Urothelium cell line (cell line): ENCODE results near the gene VSIR.

ENCODE experiments used
- DNase-seq: peaks from one replicate; pipeline ENCODE4 v3.0.0; 2011; ENCODE audit warnings: low spot score, mixed read lengths
- FAIRE-seq: peaks from 2 replicates; lab custom pipeline; 2011; peaks lifted over from hg19 to GRCh38; lab: Jason Lieb, UNC

VSIR gene

GRCh38 chr10:71765906-71766716 lies 7.2 kb downstream of the VSIR start:
- DNase-seq (no peak), FAIRE-seq (no peak)

- no peak for FAIRE-seq
- DNase-seq: peak; percentile 61
Observed at GRCh38 chr10:71765176-71765904, 8.0 kb downstream of the VSIR start.

GRCh38 chr10:71763352-71764127 lies 9.8 kb downstream of the VSIR start:
- no peak for FAIRE-seq
- DNase-seq: no peak

GRCh38 chr10:71762324-71762723 lies 11.0 kb downstream of the VSIR start:
- DNase-seq: no peak
- FAIRE-seq: no peak

- peak; percentile 95 for FAIRE-seq
Observed at GRCh38 chr10:71761541-71762113, 11.7 kb downstream of the VSIR start.

GRCh38 chr10:71761105-71761511 lies 12.2 kb downstream of the VSIR start:
- DNase-seq (peak; percentile 28), FAIRE-seq (peak; percentile 83)

More at GRCh38 chr10:71761541-71762113, 11.7 kb downstream of the VSIR start:
- no peak for DNase-seq

- no peak for FAIRE-seq
- no peak for DNase-seq
Observed at GRCh38 chr10:71757399-71757922, 15.9 kb downstream of the VSIR start.

- FAIRE-seq (peak; percentile 35), DNase-seq (no peak)
Observed at GRCh38 chr10:71756311-71757191, 16.8 kb downstream of the VSIR start.

GRCh38 chr10:71755179-71755879 lies 18.0 kb downstream of the VSIR start:
- DNase-seq (no peak), FAIRE-seq (peak; percentile 30)

- DNase-seq (no peak), FAIRE-seq (no peak)
Observed at GRCh38 chr10:71754562-71754961, 18.8 kb downstream of the VSIR start.

- no peak for FAIRE-seq
- no peak for DNase-seq
Observed at GRCh38 chr10:71753960-71754505, 19.3 kb downstream of the VSIR start.

GRCh38 chr10:71753091-71753959 lies 20.0 kb downstream of the VSIR start:
- FAIRE-seq: no peak

GRCh38 chr10:71752391-71753090 lies 20.8 kb downstream of the VSIR start:
- no peak for FAIRE-seq
- no peak for DNase-seq

More at GRCh38 chr10:71753091-71753959, 20.0 kb downstream of the VSIR start:
- no peak for DNase-seq

- DNase-seq (no peak), FAIRE-seq (no peak)
Observed at GRCh38 chr10:71751515-71752224, 21.6 kb downstream of the VSIR start.

GRCh38 chr10:71750986-71751385 lies 22.3 kb downstream of the VSIR start:
- FAIRE-seq (no peak), DNase-seq (no peak)

- DNase-seq (no peak), FAIRE-seq (no peak)
Observed at GRCh38 chr10:71750124-71750841, 23.0 kb downstream of the VSIR start.
